NCI-H2196 (cell line): ENCODE measurements around the gene BAIAP3.

Experiments used
- DNase-seq: peaks from one replicate; lab custom pipeline; 2025; ENCODE audit not compliant: unreplicated experiment; lab: John Stamatoyannopoulos, UW

The BAIAP3 gene

DNA sequence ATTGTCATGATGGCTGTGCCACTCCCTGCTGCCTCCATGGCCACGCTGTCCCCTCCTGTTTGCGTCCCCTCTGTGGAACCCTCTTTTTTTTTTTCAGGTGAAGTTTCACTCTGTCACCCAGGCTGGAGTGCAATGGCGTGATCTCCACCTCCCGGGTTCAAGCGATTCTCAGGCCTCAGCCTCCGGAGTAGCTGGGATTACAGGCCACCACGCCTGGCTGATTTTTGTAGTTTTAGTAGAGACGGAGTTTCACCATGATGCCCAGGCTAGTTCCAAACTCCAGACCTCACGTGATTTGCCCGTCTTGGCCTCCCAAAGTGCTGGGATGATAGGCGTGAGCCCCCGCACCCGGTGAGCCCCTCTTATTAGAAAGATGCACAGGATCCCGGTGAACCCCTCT lies 35.0 kb upstream of the BAIAP3 start:
- no peak for DNase-seq

DNA sequence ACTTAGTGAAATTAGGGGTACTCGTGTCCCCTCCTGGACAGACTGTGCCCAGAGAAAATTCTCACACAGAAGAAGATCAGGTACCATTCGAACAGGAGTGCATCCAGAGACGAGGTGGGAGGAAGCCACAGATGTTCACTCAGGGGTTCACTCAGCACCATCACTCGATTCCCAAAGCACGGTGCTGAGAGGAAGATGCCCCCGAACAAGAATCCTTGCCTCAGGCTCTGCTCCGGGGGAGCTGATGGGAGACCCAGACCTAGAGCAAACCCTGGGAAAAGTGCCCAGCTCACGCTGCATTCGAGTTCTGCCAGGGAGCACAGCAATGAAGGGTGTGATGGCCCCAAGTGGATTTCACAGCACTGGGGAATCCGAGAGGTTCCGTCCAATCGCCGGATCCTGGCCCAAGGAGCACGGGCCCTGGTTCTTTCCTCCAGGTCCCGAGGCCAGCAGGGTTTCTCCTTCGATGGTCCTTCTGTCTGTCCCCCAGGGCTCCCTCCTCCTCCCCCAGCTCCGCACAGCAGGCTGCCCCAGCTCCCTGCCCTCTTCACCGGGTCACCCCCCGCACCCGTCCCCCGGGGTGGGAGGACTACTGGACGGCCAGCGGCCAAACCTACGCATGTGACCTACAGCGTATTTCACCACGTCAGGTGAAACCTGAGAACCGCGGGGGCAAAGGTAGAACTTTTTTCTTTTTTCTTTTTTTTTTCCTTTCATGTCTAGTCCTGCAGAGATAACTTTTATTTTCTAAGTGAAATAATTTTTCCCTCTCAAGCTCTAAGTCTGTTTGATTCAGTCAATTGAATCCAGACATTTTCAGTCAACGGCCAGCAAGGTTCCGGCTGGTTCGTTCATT lies 34.2 kb upstream of the BAIAP3 start:
- no peak for DNase-seq

DNA sequence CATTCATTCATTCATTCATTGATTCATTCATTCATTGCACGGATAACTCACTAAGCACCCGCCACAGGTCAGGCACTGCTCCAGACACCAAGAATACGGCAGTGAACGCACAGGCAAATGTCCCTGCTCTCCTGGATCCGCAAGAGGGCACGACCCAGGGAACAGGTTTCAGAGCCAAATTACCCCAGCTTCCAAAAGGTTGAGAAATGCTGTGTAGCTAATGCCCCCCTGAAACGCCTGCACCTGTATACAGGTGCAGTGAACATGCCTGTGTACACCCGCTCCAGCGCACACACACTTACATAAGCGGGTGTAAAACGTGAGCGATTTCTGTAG lies 33.6 kb upstream of the BAIAP3 start:
- DNase-seq, result no peak

DNA sequence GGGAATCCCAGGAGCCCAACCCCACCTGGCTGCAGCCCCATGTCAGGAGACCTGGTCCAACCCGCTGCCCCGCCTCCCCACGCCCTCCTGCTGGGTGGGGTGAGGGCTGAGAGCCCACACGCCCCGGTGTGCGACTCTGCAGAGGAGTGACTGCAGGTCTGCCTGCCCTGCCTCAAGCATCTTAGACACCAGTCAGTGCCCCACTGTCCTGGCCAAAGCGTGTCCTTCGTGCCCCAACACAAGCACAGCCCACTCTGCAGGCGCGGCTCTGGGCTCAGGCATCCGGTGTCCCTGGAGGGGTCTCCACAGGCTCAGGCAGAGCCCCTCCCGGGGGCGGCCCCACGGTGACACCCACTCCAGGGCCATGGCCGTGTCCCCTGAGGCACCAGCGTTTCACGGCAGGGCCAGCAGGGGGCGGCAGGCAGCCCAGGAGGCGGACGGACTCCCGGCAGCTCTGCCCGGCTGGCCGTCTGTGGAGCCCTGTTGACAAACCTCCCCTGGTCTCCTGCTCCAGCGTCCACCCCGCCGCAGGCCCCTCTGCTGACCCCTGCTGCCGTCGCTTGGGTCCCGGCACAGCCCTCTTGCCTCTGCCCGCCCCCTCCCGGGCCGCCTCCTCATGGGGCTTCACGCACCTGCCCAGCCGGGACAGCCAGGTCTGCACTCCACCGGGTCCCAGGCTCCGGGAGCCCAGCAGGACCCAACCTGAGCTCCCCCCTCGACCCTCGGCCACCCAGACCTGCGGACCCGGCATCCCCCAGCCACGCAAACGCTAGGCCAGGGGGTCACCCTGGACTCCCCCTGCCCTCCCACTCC lies 32.6 kb upstream of the BAIAP3 start:
- DNase-seq, result peak; percentile 20

DNA sequence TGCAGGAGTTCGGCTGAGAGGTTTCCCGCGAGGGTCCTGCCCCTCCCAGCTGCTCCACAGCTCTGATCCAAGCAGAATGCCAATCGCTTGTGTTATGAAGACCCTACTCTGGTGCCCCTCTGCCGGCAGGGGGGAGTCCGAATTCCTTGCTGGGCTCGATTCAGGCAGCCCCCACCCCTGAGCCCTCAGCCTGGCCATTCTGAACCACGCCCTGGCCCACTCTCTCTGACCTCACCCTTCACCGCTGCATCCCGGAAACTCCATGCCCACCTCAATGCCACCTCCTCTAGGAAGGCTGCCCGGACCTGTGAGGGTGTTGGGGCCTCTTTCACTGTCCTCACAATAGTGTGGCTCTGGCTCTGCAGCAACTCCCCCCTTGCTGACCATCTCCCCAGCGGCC lies 31.9 kb upstream of the BAIAP3 start:
- DNase-seq, result no peak

DNA sequence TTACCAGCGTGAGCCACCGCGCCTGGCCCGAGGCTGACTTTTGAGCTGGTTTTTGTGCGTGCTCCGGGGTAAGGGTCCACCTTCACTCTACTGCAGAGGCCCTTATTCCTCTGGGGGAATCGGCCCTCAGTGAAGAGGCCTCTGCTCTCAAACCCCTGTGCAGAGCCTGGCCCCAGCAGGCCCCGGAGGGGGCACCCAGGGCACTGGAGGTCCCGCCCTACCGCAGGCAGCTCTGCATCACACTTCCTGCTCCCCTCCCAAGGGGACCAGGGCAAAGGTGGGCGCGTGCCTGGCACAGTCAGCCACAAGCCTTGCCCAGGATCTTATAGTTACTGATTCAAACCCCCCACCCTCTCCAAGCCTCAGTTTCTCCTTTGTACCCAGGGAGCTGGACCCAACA lies 27.6 kb upstream of the BAIAP3 start:
- DNase-seq, result no peak

DNA sequence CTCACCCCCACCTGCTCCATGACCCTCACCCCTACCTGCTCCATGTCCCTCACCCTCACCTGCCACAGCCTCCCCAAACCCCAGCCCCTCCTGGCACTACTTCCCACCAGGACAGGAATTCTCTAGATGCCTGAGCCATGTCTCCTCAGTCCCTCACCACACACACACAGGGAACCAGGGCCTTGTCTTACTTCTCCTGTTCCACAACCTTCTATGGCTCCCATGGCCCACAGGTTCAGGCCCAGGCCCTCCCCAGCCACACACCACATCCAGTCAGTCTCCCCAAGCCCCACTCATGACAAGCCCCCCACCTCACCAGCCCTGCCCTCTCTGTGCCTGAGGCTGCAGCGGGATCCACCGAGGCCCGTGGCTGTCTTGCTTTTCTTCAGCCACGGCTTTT lies 27.1 kb upstream of the BAIAP3 start:
- no peak for DNase-seq

DNA sequence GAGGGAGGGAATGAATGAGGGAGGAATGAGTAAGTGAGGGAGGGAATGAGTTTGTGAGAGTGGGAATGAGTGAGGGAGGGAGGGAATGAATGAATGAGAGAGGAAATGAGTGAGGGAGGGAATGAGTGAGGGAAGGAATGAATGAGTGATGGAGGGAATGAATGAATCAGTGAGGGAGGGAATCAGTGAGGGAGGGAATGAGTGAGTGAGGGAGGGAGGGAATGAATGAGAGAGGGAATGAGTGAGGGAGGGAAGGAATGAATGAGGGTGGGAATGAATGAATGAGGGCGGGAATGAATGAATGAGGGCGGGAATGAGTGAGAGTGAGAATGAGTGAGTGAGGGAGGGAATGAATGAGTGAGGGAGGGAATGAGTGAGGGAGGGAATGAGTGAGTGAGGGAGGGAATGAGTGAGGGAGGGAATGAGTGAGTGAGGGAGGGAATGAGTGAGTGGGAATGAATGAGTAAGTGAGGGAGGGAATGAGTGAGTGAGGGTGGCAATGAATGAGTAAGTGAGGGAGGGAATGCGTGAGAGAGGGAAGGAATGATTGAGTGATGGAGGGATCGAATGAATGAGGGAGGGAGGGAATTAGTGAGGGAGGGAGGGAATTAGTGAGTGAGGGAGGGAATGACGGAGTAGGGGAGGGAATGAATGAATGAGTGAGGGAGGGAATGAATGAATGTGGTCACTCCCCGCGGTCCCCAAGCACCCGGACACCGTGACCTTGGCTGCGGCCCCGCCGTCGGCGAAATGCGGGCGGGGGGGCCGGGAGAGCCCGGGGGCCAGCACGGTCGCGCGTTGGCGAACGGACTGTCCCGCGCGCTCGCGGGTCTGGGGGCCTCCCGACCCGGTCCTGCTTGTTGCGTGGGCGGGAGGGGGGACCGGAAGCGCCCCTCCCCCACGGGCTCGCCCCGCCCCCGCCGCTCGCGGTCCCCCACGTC lies 25.1 kb upstream of the BAIAP3 start:
- no peak for DNase-seq

DNA sequence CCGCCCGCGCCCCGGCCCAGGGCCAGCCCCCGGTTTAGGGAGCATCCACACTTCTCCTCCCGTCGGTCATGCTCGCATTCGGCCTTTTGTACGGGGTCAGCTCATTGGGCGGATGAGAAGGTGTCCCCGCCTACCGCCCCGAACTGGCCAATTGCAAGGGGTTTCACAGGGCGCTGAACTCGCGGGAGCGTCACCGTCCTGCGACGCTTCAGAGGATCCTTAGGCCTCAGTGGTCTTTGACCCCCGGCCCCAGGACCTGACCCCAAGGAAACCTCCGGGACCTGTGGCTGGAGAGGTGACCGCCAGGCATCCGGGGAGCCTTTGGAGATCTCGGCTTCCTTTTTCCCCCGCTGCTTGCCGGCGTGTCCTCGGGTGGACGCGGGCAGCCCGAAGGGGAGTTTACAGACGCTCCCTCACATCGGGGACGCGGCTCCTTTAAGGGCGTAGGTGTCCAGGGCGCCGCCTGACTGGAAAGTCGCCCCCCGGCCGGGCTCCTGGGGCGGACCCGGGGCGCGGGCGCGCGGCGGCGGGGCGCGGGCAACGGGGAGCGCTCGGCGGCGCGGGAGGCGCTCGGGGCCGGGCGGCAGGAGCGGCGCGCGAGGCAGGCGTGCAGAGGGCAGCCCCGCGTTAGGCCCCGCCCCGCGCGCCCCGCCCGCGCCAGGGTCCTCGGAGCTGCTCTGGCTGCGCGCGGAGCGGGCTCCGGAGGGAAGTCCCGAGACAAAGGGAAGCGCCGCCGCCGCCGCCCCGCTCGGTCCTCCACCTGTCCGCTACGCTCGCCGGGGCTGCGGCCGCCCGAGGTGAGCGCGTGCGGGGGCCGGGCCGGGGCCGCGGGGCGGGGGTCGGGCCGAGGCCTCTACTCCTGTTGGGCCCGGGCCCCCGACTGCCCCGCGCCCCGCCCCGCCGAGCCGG lies 24.2 kb upstream of the BAIAP3 start, which contains the start of gene UBE2I:
Gene UBE2I, plus strand, starts transcription at position 660 of the 909 bp plus-strand sequence. CDS start 4,395 bp downstream, outside the sequence.
- DNase-seq, result peak; percentile 98

DNA sequence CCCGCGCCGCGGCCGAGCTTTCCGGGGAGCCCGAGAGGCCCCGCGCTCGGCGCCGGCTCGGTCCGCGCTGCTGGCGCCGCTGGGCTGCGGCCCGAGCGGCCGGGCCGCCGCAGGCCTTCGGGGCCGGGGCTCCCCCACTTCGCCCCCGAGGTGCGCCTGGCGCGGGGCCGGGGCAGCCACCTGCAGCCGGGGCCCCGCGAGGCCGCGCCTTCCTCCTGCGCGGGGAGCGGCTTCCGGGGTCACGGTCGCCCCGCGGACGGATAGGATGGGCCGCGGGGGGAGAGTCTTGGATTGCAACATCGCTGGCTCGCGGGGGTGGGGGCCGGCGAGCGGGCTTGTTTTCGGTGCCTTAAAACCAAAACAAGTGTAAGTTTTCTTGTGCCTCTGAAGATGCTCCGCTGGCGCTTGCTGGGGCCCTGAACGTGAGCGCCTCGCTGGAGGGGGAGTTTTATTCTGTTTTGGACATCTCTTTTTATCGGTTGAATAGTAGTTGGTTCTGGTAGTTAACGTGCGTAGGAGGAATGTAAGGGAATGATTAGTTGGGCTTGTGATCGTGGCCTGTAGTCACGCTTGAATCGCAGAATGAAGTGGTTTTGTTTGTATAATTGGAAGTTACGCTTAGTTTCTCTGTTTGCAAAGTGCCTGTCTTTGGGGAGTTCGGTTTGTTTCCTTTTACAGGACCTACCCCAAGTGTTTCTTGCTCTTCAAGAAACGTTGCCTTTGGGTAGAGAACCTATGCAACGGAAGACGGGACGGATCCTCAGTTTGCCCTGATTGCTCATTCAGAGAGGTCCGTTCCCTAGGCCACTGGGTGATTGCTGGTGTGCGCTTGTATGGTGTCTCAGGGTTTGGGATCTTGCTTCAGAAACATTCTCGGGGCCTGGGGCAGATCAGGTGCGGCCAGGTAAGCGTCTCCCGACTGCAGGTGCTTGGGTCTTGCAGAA lies 23.3 kb upstream of the BAIAP3 start:
- DNase-seq, result no peak

DNA sequence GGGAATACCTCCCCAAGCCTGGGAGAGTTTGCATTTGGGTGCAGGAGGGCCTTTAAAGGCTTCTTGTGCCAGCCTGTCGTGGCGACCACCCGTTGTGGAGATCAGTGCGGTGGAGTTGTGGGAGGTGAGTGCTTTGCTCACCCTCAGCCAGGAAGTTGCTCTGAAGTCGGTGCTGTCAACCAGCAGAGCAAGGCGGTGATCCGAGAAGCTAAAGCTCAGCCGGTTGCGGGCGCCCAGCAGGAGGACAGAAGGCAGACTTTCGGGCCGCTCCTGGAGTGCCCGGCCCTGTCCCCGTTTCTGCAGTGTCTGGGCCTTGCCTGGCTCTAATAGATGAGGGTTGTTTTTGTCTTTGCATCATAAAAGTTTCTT lies 22.6 kb upstream of the BAIAP3 start:
- no peak for DNase-seq

DNA sequence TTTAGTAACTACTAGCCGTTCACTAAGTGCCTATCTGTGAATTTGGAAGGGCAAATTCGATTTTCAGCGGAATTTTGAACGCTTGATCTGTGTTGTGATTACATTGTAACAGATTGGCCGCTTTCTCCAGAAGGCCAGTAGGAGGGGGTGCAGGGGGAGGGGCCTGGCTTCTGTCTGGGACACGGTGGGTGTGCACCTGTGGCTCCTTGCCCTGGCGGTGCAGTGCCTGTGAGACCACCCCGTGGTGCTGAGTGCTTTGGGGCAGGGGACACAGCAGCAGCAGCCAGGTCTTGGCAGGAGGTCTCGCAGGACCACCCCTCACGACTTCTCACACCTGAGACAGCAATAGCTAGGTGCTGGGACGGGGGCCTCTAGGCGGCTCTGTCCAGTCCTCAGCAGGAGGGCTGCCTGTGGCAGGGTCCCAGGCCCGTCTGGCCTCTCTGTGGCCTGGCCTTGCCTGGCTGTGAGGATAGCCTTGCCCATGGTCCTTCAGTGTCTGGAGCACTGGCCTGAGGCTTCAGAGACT lies 22.2 kb upstream of the BAIAP3 start:
- no peak for DNase-seq

DNA sequence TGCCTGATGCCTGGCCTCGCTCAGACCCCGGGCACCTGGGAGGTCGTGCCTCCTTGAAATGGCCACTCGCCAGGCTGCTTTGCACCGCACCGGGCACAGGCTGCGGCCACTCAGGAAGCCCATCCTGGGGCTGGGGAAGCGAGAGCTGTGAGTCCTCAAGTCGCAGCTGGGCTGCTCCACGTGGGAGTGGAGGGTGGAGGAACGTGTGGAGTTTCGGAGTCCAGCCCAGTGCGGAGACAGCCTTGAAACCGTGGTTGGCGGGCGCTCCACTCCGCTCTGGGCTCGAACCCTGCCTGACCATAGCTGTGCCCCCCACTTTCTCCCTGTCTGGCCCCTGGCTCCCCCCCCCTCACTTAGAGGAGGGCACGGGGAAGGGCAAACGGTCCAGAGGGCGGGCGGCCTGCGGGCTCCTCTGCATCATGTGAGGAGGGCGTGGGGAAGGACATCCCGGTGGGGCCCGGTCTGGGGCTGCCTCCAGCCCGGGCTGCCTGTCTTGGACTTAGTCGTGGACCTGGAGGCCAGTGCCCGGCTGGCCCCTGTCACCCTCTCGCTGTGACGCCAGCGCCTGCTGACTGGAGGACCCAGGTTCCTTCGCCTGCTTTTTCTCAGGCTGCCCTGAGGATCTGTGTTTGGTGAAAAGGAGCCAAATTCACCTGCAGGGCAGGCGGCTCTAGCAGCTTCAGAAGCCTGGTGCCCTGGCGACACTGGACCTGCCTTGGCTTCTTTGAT lies 21.5 kb upstream of the BAIAP3 start:
- DNase-seq, result no peak

DNA sequence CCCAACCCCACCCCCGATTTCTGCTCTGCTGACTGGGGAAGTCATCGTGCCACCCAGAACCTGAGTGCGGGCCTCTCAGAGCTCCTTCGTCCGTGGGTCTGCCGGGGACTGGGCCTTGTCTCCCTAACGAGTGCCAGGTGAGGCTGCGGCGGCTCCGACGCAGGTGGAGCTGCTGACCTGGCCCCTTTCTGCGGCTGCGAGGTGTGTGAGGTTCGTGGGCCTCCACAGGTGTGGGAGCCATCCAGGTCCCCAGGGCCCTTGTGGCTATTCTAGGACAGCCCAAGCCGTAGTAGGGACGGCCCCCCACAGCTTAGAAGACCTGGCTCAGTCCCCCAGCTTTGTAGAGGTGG lies 21.0 kb upstream of the BAIAP3 start:
- no peak for DNase-seq

DNA sequence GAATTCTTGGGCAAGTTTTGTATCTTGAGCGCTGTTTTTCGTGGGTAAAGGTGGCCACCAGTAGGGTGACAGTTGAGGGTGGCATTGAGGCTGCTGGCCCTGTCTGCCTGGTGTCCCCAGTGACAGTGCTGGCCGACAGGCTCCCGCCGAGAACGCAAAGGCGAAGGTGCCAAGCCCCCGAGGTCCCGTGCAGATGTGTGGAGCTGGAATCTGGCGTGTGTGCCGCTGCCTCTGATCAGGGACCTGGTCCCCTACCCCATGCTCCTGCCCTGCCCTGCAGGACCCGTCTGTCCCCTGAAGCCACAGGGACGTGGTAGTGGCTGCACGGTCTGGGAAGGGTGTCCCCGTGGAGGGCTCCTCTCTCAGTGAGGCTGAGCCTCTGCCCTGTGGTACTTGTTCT lies 20.5 kb upstream of the BAIAP3 start:
- DNase-seq, result no peak

DNA sequence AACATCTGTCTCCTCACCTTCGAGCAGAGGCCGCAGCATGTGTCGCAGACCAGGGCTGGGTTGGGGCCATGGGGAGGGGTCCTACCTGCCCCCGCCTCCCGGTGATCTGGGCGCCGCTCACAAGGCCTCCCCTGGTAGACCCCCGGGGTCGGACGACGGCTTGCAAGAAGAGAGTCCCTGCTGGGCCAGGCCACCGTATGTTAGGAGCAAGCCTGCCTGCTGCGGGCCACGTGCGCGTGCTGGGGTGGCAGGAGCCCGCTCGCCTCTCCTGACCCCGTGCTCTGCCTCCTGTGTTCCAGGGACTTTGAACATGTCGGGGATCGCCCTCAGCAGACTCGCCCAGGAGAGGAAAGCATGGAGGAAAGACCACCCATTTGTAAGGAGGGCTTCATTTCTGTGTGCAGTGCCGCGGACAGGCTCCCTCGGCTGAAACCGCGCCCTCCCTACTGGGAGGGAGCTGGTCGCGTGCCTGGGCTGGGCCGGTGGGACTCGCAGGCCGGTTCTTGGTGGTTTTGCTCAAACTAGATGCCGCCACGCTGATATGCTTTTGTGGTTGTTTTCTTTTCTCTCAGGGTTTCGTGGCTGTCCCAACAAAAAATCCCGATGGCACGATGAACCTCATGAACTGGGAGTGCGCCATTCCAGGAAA lies 19.6 kb upstream of the BAIAP3 start:
- DNase-seq, result no peak

DNA sequence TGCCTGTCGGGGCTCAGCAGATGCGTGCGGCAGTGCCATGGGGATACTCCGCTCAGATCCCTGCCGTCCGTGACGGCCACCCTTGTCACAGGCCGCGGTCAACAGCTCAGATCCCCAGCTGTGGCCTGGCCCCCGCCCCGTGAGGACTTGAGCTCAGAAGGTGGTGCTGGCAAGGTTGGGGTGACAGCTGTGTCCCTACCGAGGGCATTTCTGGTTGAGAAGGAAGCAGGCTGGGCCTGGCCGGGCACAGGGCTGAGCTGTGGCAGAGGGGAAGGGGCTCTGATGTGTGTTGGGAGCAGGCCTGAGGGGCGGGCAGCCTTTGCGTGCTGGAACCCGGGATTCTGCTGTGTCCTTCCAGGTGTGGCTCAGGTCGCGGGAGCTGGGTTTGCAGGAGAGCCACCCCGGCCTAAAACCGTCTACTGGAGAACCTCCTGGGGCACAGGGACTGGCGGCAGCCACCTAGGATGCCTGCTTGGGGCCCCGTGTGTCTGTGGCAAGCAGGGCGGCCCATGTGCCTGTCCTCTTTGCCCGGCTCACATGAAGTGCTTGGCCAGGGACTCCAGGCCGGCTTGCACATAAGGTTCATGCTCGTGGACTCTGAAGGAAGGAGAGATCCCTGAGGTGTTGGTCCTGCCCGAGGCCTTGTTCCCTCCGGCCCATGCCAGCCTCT lies 18.9 kb upstream of the BAIAP3 start:
- no peak for DNase-seq
